IMR-90 (cell line): ENCODE results near the gene MFRP. TPM values are rescaled to one million over a fixed set of nuclear protein-coding genes. Genes with fewer than 3 reads are reported as not detected.

ENCODE experiments used
- ATAC-seq: fragments of 200-7000 bp; cut with Tn5 transposase; 2 replicates; pipeline ENCODE4 v1.9.1; 2020; ENCODE audit warnings: low read depth, mild to moderate bottlenecking, moderate library complexity
- BruUV-seq: library from RNA; stranded (reverse); fragments of 400-500 nt; replicated peaks from 2 replicates; lab custom pipeline; 2021; lab: Mats Ljungman, UMichigan
- CTCF ChIA-PET: fragments of 300-600 bp; formaldehyde crosslinking; extraction: SDS; loops from one replicate; lab custom pipeline; 2021; ENCODE audit warnings: antibody characterized with exemption; lab: Yijun Ruan, JAX
- POLR2A ChIA-PET: fragments of 300-600 bp; sonication (Branson Sonifier 250); formaldehyde crosslinking; loops from one replicate; lab custom pipeline; 2022; ENCODE audit warnings: antibody characterized with exemption; ENCODE audit not compliant: unreplicated experiment; lab: Charles Lee
- DNase-seq: peaks from one replicate; pipeline ENCODE4 v3.0.0; 2013
- H2AFZ ChIP-seq: replicated peaks from 2 replicates; pipeline ENCODE3; 2013; ENCODE audit warnings: low read length, mild to moderate bottlenecking; ENCODE audit not compliant: poor library complexity
- H2AK5ac ChIP-seq: 2 replicates; pipeline ENCODE4 v1.6.1; 2013; ENCODE audit warnings: low read depth, low read length, inconsistent platforms
- H2AK9ac ChIP-seq: replicated peaks from 2 replicates; pipeline ENCODE3; 2013; ENCODE audit warnings: mild to moderate bottlenecking, low read depth, low read length, moderate library complexity; ENCODE audit not compliant: poor library complexity
- H2BK120ac ChIP-seq: 2 replicates; pipeline ENCODE4 v1.6.1; 2013; ENCODE audit warnings: low read depth, low read length, inconsistent platforms
- H2BK15ac ChIP-seq: 3 replicates; pipeline ENCODE4 v1.6.1; 2013; ENCODE audit warnings: low read depth, low read length, inconsistent platforms
- H2BK20ac ChIP-seq: 2 replicates; pipeline ENCODE4 v1.6.1; 2013; ENCODE audit warnings: low read depth, mild to moderate bottlenecking, inconsistent platforms, low read length, moderate library complexity
- H2BK5ac ChIP-seq: 2 replicates; pipeline ENCODE4 v1.6.1; 2013; ENCODE audit warnings: mild to moderate bottlenecking, low read depth, low read length, inconsistent platforms; ENCODE audit not compliant: poor library complexity, severe bottlenecking
- H3K14ac ChIP-seq: replicated peaks from 2 replicates; pipeline ENCODE4 v1.6.1; 2013; ENCODE audit warnings: low read depth, low read length, inconsistent platforms
- H3K18ac ChIP-seq: 2 replicates; pipeline ENCODE4 v1.6.1; 2013; ENCODE audit warnings: low read depth, low read length, control low read depth
- H3K23ac ChIP-seq: 2 replicates; pipeline ENCODE4 v1.6.1; 2013; ENCODE audit warnings: low read depth, low read length, inconsistent platforms
- H3K27ac ChIP-seq: 2 replicates; pipeline ENCODE4 v1.5.1; 2013; ENCODE audit warnings: mild to moderate bottlenecking, control low read depth, low read length; ENCODE audit not compliant: insufficient read depth
- H3K27me3 ChIP-seq: 2 replicates; pipeline ENCODE4 v1.6.1; 2013; ENCODE audit warnings: low read length; ENCODE audit not compliant: control insufficient read depth, insufficient read depth
- H3K36me3 ChIP-seq: 2 replicates; pipeline ENCODE4 v1.6.1; 2013; ENCODE audit warnings: low read length, mixed read lengths; ENCODE audit not compliant: control insufficient read depth, insufficient read depth
- H3K4ac ChIP-seq: 2 replicates; pipeline ENCODE4 v1.6.1; 2013; ENCODE audit warnings: low read depth, low read length, inconsistent platforms
- H3K4me1 ChIP-seq: 2 replicates; pipeline ENCODE4 v1.6.1; 2013; ENCODE audit warnings: low read length, mixed read lengths; ENCODE audit not compliant: control insufficient read depth, insufficient read depth
- H3K4me2 ChIP-seq: 2 replicates; pipeline ENCODE4 v1.6.1; 2013; ENCODE audit warnings: low read depth, mild to moderate bottlenecking, control low read depth, low read length, moderate library complexity
- H3K4me3 ChIP-seq: 2 replicates; pipeline ENCODE4 v1.5.1; 2013; ENCODE audit warnings: low read depth, mild to moderate bottlenecking, control low read depth, low read length, moderate library complexity; ENCODE audit not compliant: insufficient read depth
- H3K56ac ChIP-seq: 2 replicates; pipeline ENCODE4 v1.6.1; 2013; ENCODE audit warnings: low read length, inconsistent platforms; ENCODE audit not compliant: insufficient read depth; ENCODE audit errors: extremely low read depth
- H3K79me1 ChIP-seq, 2 experiments: 2 replicates each; pipeline ENCODE4 v1.6.1; 2013; ENCODE audit warnings: low read length in 2 of 2, inconsistent platforms in 1 of 2, low read depth in 1 of 2
- H3K9ac ChIP-seq: 2 replicates; pipeline ENCODE4 v1.6.1; 2013; ENCODE audit warnings: low read depth, low read length, control low read depth
- H3K9me1 ChIP-seq: 2 replicates; pipeline ENCODE4 v1.6.1; 2013; ENCODE audit warnings: low read length, inconsistent platforms; ENCODE audit not compliant: insufficient read depth
- H3K9me3 ChIP-seq: 2 replicates; pipeline ENCODE4 v1.6.1; 2013; ENCODE audit warnings: low read length; ENCODE audit not compliant: control insufficient read depth, insufficient read depth
- H4K20me1 ChIP-seq: 2 replicates; pipeline ENCODE4 v1.6.1; 2013; ENCODE audit warnings: low read length, inconsistent platforms; ENCODE audit not compliant: insufficient read depth
- H4K5ac ChIP-seq: 2 replicates; pipeline ENCODE4 v1.6.1; 2013; ENCODE audit warnings: mild to moderate bottlenecking, low read depth, low read length, control low read depth
- H4K8ac ChIP-seq, 2 experiments: 2 replicates each; pipeline ENCODE4 v1.6.1; 2013; ENCODE audit warnings: low read depth in 2 of 2, low read length in 2 of 2, control low read depth in 1 of 2, inconsistent platforms in 1 of 2
- H4K91ac ChIP-seq: 2 replicates; pipeline ENCODE4 v1.6.1; 2013; ENCODE audit warnings: low read depth, low read length, inconsistent platforms; ENCODE audit not compliant: insufficient read depth
- BHLHE40 ChIP-seq: fragments of 150-350 bp; IDR thresholded peaks from 2 replicates; pipeline ENCODE4 v1.6.1; 2016; ENCODE audit warnings: mild to moderate bottlenecking, low read depth, low read length
- CTCF ChIP-seq: conservative IDR thresholded peaks from 2 replicates; pipeline ENCODE4 v1.5.1; 2012; ENCODE audit warnings: mild to moderate bottlenecking, low read depth, low read length, improper control_type of control experiment
- MAZ ChIP-seq: IDR thresholded peaks from 2 replicates; pipeline ENCODE4 v1.6.1; 2012; ENCODE audit warnings: low read depth, mild to moderate bottlenecking, low read length, improper control_type of control experiment, moderate library complexity, borderline replicate concordance
- MXI1 ChIP-seq: IDR thresholded peaks from 2 replicates; pipeline ENCODE4 v1.6.1; 2012; ENCODE audit warnings: low read depth, mild to moderate bottlenecking, low read length, moderate library complexity, borderline replicate concordance
- NFE2L2 ChIP-seq: fragments of 150-350 bp; IDR thresholded peaks from 2 replicates; pipeline ENCODE4 v1.6.1; 2016; ENCODE audit warnings: low read depth, mild to moderate bottlenecking, low read length
- POLR2A ChIP-seq: IDR thresholded peaks from 2 replicates; pipeline ENCODE4 v1.6.1; 2012; ENCODE audit warnings: mild to moderate bottlenecking, low read depth, low read length
- USF2 ChIP-seq: fragments of 150-350 bp; IDR thresholded peaks from 2 replicates; pipeline ENCODE4 v1.6.1; 2017; ENCODE audit warnings: mild to moderate bottlenecking, antibody characterized with exemption, low read length, low read depth
- WGBS, 2 experiments: methylation state at CpG; one replicate each; pipeline versions ENCODE4 v1.1.5 to v1.1.7; 2013; ENCODE audit warnings: missing lambda C conversion rate in 2 of 2; ENCODE audit not compliant: insufficient read length in 1 of 2; ENCODE audit errors: extremely low coverage in 2 of 2; 5-methylcytosine and 5-hydroxymethylcytosine counted together
- dilution Hi-C: fragments of 300-500 bp; cut with HindIII; formaldehyde crosslinking; loops from one replicate; pipeline ENCODE4 v1.14.3; 2018; ENCODE audit warnings: low sequenced_read_pairs; ENCODE audit not compliant: unreplicated experiment
- in situ Hi-C: fragments of 300-500 bp; cut with MboI; formaldehyde crosslinking; loops from 3 replicates; pipeline ENCODE4 v1.14.3; 2019; ENCODE audit warnings: low sequenced_read_pairs, inconsistent platforms, mixed read lengths
- intact Hi-C: fragments of 100-400 bp; cut with micrococcal nuclease; formaldehyde crosslinking; loops from 2 replicates; pipeline ENCODE4 v1.10.0; 2022
- polyA plus RNA-seq, 3 experiments: library from polyadenylated mRNA; depleted of rRNA; stranded (reverse); fragments of >200 nt; gene quantifications; 2 replicates each; pipeline ENCODE4 v1.2.3, GENCODE V29; 2012; ENCODE audit warnings: low replicate concordance in 1 of 3
- total RNA-seq: library from RNA; depleted of rRNA; stranded (reverse); fragments of >200 nt; gene quantifications from 2 replicates; pipeline ENCODE4 v1.2.3, GENCODE V29; 2012

MFRP gene
- total and polyA plus RNA-seq, 2 of the 4 experiments (the other 2 are of a cell fraction): not detected

GRCh38 chr11:119377961-119378667 is 31.6 kb upstream of the MFRP start:
- no peak for DNase-seq
- Histone ChIP-seq H2AK9ac (no peak overlapping the region), H2BK5ac (no peak overlapping the region), H3K4me1 (peaks cover 26% of the 10 kb centered on the region), H3K36me3 (no peaks in the 10 kb centered on the region), H4K91ac (no peak overlapping the region), H3K4me3 (no peak overlapping the region), H2AK5ac (no peak overlapping the region), H3K56ac (no peak overlapping the region), H4K20me1 (no peaks in the 10 kb centered on the region), H3K9me3 (no peaks in the 10 kb centered on the region), H3K14ac (no peak overlapping the region; the same call in 1 of the 2 replicates), H3K9me1 (no peaks in the 10 kb centered on the region; the same call in 1 of the 2 replicates), H3K79me1 (no peaks in the 10 kb centered on the region), H2BK15ac (no peak overlapping the region), H3K4ac (no peak overlapping the region), H2AFZ (no peak overlapping the region), H3K9ac (no peak overlapping the region), H3K4me2 (no peak overlapping the region), H3K27me3 (peaks cover 2% of the 10 kb centered on the region), H4K8ac (no peak overlapping the region), H2BK120ac (no peak overlapping the region), H3K23ac (no peak overlapping the region), H3K27ac (no peak overlapping the region), H4K5ac (no peak overlapping the region), H3K18ac (no peak overlapping the region), H2BK20ac (no peak overlapping the region)
- intact Hi-C loops (no loop called here), in situ Hi-C loops (no loop called here), dilution Hi-C loops (no loop called here)
- POLR2A ChIA-PET: no interaction called here
- no TSS peak for BruUV-seq
- WGBS, 2 experiments: no CpG with 5 or more reads among the region's 6 CpGs
- TF ChIP-seq CTCF (no peak), NFE2L2 (no peak), MAZ (no peak), MXI1 (no peak), POLR2A (no peak), USF2 (no peak), BHLHE40 (no peak)
- CTCF ChIA-PET: interaction anchor here (0.6 kb wide), 1 partner anchor 69 kb away, joined by 3 read pairs; no protein-coding TSS in a partner anchor
- ATAC-seq: no peak
